HEK293 (cell line): ENCODE data around the gene GEMIN7.
A peak's percentile ranks its signal among the peaks of the same experiment; 100 is the strongest.

Experiments
- INSM2 ChIP-seq: fragments of 450-650 bp; formaldehyde crosslinking; IDR thresholded peaks from 2 replicates; pipeline ENCODE4 v1.5.1; 2016; ENCODE audit warnings: missing biosample characterization, missing genetic modification characterization
- KLF10 ChIP-seq: fragments of 450-650 bp; IDR thresholded peaks from 2 replicates; pipeline ENCODE4 v1.5.1; 2018; ENCODE audit warnings: missing biosample characterization, mild to moderate bottlenecking, missing genetic modification characterization
- OVOL3 ChIP-seq: fragments of 450-650 bp; formaldehyde crosslinking; IDR thresholded peaks from 2 replicates; pipeline ENCODE4 v1.5.1; 2016; ENCODE audit warnings: missing biosample characterization, missing genetic modification characterization
- WT1 ChIP-seq: fragments of 450-650 bp; formaldehyde crosslinking; IDR thresholded peaks from 2 replicates; pipeline ENCODE4 v1.5.1; 2016; ENCODE audit warnings: missing biosample characterization, missing genetic modification characterization
- ZBTB17 ChIP-seq: fragments of 450-650 bp; formaldehyde crosslinking; IDR thresholded peaks from 2 replicates; pipeline ENCODE4 v1.5.1; 2016; ENCODE audit warnings: missing biosample characterization, missing genetic modification characterization
- ZBTB21 ChIP-seq: fragments of 450-650 bp; formaldehyde crosslinking; IDR thresholded peaks from 2 replicates; pipeline ENCODE4 v1.5.1; 2017; ENCODE audit warnings: missing biosample characterization, missing genetic modification characterization
- ZFP37 ChIP-seq: fragments of 450-650 bp; formaldehyde crosslinking; IDR thresholded peaks from 2 replicates; pipeline ENCODE4 v1.5.1; 2016; ENCODE audit warnings: missing biosample characterization, missing genetic modification characterization
- ZNF138 ChIP-seq: fragments of 450-650 bp; formaldehyde crosslinking; IDR thresholded peaks from 2 replicates; pipeline ENCODE4 v1.5.1; 2016; ENCODE audit warnings: missing biosample characterization, missing genetic modification characterization, borderline replicate concordance
- ZNF223 ChIP-seq: fragments of 450-650 bp; formaldehyde crosslinking; IDR thresholded peaks from 2 replicates; pipeline ENCODE4 v1.5.1; 2016; ENCODE audit warnings: missing biosample characterization, missing genetic modification characterization
- ZNF248 ChIP-seq: fragments of 450-650 bp; formaldehyde crosslinking; IDR thresholded peaks from 2 replicates; pipeline ENCODE4 v1.5.1; 2017; ENCODE audit warnings: missing biosample characterization, missing genetic modification characterization
- ZNF350 ChIP-seq: fragments of 450-650 bp; formaldehyde crosslinking; IDR thresholded peaks from 2 replicates; pipeline ENCODE4 v1.5.0; 2017; ENCODE audit warnings: missing biosample characterization, mild to moderate bottlenecking, missing genetic modification characterization
- ZNF416 ChIP-seq: fragments of 450-650 bp; formaldehyde crosslinking; IDR thresholded peaks from 2 replicates; pipeline ENCODE4 v1.5.1; 2016; ENCODE audit warnings: missing biosample characterization, missing genetic modification characterization
- ZNF560 ChIP-seq: fragments of 450-650 bp; formaldehyde crosslinking; IDR thresholded peaks from 2 replicates; pipeline ENCODE4 v1.5.1; 2017; ENCODE audit warnings: missing biosample characterization, missing genetic modification characterization, borderline replicate concordance
- ZNF561 ChIP-seq: fragments of 450-650 bp; IDR thresholded peaks from 2 replicates; pipeline ENCODE4 v1.5.1; 2018; ENCODE audit warnings: missing biosample characterization, missing genetic modification characterization, borderline replicate concordance
- ZNF580 ChIP-seq: fragments of 450-650 bp; formaldehyde crosslinking; IDR thresholded peaks from 2 replicates; pipeline ENCODE4 v1.5.1; 2016; ENCODE audit warnings: missing biosample characterization, missing genetic modification characterization
- ZNF596 ChIP-seq: fragments of 450-650 bp; IDR thresholded peaks from 2 replicates; pipeline ENCODE4 v1.5.0; 2018; ENCODE audit warnings: missing biosample characterization, mild to moderate bottlenecking, missing genetic modification characterization, moderate library complexity
- ZNF600 ChIP-seq: fragments of 450-650 bp; formaldehyde crosslinking; IDR thresholded peaks from 2 replicates; pipeline ENCODE4 v1.5.1; 2016; ENCODE audit warnings: missing biosample characterization, missing genetic modification characterization
- ZNF621 ChIP-seq: fragments of 450-650 bp; formaldehyde crosslinking; IDR thresholded peaks from 2 replicates; pipeline ENCODE4 v1.5.1; 2017; ENCODE audit warnings: missing biosample characterization, missing genetic modification characterization
- ZNF629 ChIP-seq: fragments of 450-650 bp; formaldehyde crosslinking; IDR thresholded peaks from 2 replicates; pipeline ENCODE4 v1.5.1; 2017; ENCODE audit warnings: missing biosample characterization, missing genetic modification characterization
- ZNF701 ChIP-seq: fragments of 450-650 bp; formaldehyde crosslinking; IDR thresholded peaks from 2 replicates; pipeline ENCODE4 v1.5.1; 2016; ENCODE audit warnings: missing biosample characterization, missing genetic modification characterization
- TF ChIP-seq, protein P1 (sequence below): fragments of 450-650 bp; formaldehyde crosslinking; IDR thresholded peaks from 2 replicates; pipeline ENCODE4 v1.5.1; 2016; ENCODE audit warnings: missing biosample characterization, missing genetic modification characterization, borderline replicate concordance
- TF ChIP-seq, protein P2 (sequence below): fragments of 450-650 bp; IDR thresholded peaks from 2 replicates; pipeline ENCODE4 v1.5.1; 2018; ENCODE audit warnings: missing biosample characterization, mild to moderate bottlenecking, missing genetic modification characterization
- TF ChIP-seq, protein P3 (sequence below): fragments of 450-650 bp; formaldehyde crosslinking; conservative IDR thresholded peaks from 2 replicates; pipeline ENCODE4 v1.5.1; 2016; ENCODE audit warnings: low read depth, missing biosample characterization, missing genetic modification characterization
- TF ChIP-seq, protein P4 (sequence below): fragments of 450-650 bp; formaldehyde crosslinking; IDR thresholded peaks from 2 replicates; pipeline ENCODE4 v1.5.1; 2017; ENCODE audit warnings: missing biosample characterization, missing genetic modification characterization

The GEMIN7 gene

GRCh38 chr19:45075301-45076028 is 3.6 kb upstream of the GEMIN7 start (continued):
- TF ChIP-seq ZNF596 (no peak), ZNF223 (tag by site-specific recombination) (no peak), ZNF580 (tag by site-specific recombination) (no peak), ZBTB17 (tag by site-specific recombination) (no peak), INSM2 (no peak), ZNF350 (tag by site-specific recombination) (no peak), ZNF621 (tag by site-specific recombination) (no peak), ZNF138 (tag by site-specific recombination) (no peak), OVOL3 (tag by site-specific recombination) (no peak), KLF10 (tag by site-specific recombination) (no peak), ZNF248 (tag by site-specific recombination) (no peak), ZNF561 (tag by site-specific recombination) (no peak), ZNF416 (no peak), ZBTB21 (tag by site-specific recombination) (no peak), ZNF629 (tag by site-specific recombination) (no peak), WT1 (0 out of 2 replicates have a peak, but pooled peaks have one; percentile 16), ZNF560 (no peak), ZFP37 (tag by site-specific recombination) (no peak), ZNF701 (tag by site-specific recombination) (no peak), ZNF600 (tag by site-specific recombination) (no peak)
- TF ChIP-seq, protein P1, sequence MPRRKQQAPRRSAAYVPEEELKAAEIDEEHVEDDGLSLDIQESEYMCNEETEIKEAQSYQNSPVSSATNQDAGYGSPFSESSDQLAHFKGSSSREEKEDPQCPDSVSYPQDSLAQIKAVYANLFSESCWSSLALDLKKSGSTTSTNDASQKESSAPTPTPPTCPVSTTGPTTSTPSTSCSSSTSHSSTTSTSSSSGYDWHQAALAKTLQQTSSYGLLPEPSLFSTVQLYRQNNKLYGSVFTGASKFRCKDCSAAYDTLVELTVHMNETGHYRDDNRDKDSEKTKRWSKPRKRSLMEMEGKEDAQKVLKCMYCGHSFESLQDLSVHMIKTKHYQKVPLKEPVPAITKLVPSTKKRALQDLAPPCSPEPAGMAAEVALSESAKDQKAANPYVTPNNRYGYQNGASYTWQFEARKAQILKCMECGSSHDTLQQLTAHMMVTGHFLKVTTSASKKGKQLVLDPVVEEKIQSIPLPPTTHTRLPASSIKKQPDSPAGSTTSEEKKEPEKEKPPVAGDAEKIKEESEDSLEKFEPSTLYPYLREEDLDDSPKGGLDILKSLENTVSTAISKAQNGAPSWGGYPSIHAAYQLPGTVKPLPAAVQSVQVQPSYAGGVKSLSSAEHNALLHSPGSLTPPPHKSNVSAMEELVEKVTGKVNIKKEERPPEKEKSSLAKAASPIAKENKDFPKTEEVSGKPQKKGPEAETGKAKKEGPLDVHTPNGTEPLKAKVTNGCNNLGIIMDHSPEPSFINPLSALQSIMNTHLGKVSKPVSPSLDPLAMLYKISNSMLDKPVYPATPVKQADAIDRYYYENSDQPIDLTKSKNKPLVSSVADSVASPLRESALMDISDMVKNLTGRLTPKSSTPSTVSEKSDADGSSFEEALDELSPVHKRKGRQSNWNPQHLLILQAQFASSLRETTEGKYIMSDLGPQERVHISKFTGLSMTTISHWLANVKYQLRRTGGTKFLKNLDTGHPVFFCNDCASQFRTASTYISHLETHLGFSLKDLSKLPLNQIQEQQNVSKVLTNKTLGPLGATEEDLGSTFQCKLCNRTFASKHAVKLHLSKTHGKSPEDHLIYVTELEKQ = no peak
- TF ChIP-seq, protein P2, sequence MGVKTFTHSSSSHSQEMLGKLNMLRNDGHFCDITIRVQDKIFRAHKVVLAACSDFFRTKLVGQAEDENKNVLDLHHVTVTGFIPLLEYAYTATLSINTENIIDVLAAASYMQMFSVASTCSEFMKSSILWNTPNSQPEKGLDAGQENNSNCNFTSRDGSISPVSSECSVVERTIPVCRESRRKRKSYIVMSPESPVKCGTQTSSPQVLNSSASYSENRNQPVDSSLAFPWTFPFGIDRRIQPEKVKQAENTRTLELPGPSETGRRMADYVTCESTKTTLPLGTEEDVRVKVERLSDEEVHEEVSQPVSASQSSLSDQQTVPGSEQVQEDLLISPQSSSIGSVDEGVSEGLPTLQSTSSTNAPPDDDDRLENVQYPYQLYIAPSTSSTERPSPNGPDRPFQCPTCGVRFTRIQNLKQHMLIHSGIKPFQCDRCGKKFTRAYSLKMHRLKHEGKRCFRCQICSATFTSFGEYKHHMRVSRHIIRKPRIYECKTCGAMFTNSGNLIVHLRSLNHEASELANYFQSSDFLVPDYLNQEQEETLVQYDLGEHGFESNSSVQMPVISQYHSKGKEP = no peak
- TF ChIP-seq, protein P3, sequence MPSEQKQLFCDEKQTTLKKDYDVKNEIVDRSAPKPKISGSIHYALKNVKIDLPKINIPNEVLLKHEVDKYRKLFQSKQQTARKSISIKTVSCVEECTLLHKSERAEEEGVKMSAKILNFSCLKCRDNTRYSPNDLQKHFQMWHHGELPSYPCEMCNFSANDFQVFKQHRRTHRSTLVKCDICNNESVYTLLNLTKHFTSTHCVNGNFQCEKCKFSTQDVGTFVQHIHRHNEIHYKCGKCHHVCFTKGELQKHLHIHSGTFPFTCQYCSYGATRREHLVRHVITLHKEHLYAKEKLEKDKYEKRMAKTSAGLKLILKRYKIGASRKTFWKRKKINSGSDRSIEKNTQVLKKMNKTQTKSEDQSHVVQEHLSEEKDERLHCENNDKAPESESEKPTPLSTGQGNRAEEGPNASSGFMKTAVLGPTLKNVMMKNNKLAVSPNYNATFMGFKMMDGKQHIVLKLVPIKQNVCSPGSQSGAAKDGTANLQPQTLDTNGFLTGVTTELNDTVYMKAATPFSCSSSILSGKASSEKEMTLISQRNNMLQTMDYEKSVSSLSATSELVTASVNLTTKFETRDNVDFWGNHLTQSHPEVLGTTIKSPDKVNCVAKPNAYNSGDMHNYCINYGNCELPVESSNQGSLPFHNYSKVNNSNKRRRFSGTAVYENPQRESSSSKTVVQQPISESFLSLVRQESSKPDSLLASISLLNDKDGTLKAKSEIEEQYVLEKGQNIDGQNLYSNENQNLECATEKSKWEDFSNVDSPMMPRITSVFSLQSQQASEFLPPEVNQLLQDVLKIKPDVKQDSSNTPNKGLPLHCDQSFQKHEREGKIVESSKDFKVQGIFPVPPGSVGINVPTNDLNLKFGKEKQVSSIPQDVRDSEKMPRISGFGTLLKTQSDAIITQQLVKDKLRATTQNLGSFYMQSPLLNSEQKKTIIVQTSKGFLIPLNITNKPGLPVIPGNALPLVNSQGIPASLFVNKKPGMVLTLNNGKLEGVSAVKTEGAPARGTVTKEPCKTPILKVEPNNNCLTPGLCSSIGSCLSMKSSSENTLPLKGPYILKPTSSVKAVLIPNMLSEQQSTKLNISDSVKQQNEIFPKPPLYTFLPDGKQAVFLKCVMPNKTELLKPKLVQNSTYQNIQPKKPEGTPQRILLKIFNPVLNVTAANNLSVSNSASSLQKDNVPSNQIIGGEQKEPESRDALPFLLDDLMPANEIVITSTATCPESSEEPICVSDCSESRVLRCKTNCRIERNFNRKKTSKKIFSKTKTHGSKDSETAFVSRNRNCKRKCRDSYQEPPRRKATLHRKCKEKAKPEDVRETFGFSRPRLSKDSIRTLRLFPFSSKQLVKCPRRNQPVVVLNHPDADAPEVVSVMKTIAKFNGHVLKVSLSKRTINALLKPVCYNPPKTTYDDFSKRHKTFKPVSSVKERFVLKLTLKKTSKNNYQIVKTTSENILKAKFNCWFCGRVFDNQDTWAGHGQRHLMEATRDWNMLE (tag by site-specific recombination) = no peak
- TF ChIP-seq, protein P4, sequence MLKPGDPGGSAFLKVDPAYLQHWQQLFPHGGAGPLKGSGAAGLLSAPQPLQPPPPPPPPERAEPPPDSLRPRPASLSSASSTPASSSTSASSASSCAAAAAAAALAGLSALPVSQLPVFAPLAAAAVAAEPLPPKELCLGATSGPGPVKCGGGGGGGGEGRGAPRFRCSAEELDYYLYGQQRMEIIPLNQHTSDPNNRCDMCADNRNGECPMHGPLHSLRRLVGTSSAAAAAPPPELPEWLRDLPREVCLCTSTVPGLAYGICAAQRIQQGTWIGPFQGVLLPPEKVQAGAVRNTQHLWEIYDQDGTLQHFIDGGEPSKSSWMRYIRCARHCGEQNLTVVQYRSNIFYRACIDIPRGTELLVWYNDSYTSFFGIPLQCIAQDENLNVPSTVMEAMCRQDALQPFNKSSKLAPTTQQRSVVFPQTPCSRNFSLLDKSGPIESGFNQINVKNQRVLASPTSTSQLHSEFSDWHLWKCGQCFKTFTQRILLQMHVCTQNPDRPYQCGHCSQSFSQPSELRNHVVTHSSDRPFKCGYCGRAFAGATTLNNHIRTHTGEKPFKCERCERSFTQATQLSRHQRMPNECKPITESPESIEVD = no peak
